ENCODE results near the gene ADSS1. TPM values are rescaled to one million over a fixed set of nuclear protein-coding genes. Genes with fewer than 3 reads are reported as not detected.

ADSS1 gene
- total RNA-seq, 1 donor from 2014 or later: 5.1 TPM

- H3K27ac ChIP-seq: no peak overlapping the region
- no peaks in the 10 kb centered on the region for H3K9me3 ChIP-seq
- no peak overlapping the region for H3K4me3 ChIP-seq
- ATAC-seq (no peak), DNase-seq (no peak)
- H3K4me1 ChIP-seq: peaks cover 24% of the 10 kb centered on the region
- intact Hi-C loops (cut with DNase I): no loop called here
- no peaks in the 10 kb centered on the region for H3K36me3 ChIP-seq
- no peak for TF ChIP-seq CTCF (IDR thresholded peaks at IDR 0.05)
- H3K27me3 ChIP-seq (ENCODE audit: low read depth): no peaks in the 10 kb centered on the region
Measured at GRCh38 chr14:104739546-104740516, 15.8 kb downstream of the ADSS1 start.

GRCh38 chr14:104741108-104741802, 17.2 kb downstream of the ADSS1 start:
- ATAC-seq (no peak), DNase-seq (no peak)
- no peaks in the 10 kb centered on the region for H3K9me3 ChIP-seq
- H3K4me1 ChIP-seq: peaks cover 12% of the 10 kb centered on the region
- H3K4me3 ChIP-seq: no peak overlapping the region
- H3K36me3 ChIP-seq: no peaks in the 10 kb centered on the region
- H3K27me3 ChIP-seq (ENCODE audit: low read depth): no peaks in the 10 kb centered on the region
- intact Hi-C loops (cut with DNase I): no loop called here
- H3K27ac ChIP-seq: no peak overlapping the region
- no peak for TF ChIP-seq CTCF (IDR thresholded peaks at IDR 0.05)

GRCh38 chr14:104741803-104742251, 17.8 kb downstream of the ADSS1 start:
- intact Hi-C loops (cut with DNase I): no loop called here
- no peak for TF ChIP-seq CTCF (IDR thresholded peaks at IDR 0.05)
- DNase-seq: no peak
- H3K36me3 ChIP-seq: no peaks in the 10 kb centered on the region
- no peak overlapping the region for H3K4me3 ChIP-seq
- ATAC-seq: peak in 1 of 2 donors; percentile 2
- H3K4me1 ChIP-seq: peaks cover 6% of the 10 kb centered on the region
- no peaks in the 10 kb centered on the region for H3K9me3 ChIP-seq
- no peaks in the 10 kb centered on the region for H3K27me3 ChIP-seq (ENCODE audit: low read depth)
- no peak overlapping the region for H3K27ac ChIP-seq

- TF ChIP-seq CTCF (IDR thresholded peaks at IDR 0.05): no peak
- ATAC-seq (no peak), DNase-seq (no peak)
- intact Hi-C loops (cut with DNase I): no loop called here
- Histone ChIP-seq H3K4me1 (no peaks in the 10 kb centered on the region), H3K36me3 (no peaks in the 10 kb centered on the region), H3K9me3 (no peaks in the 10 kb centered on the region), H3K27ac (no peak overlapping the region), H3K27me3 (ENCODE audit: low read depth) (no peaks in the 10 kb centered on the region), H3K4me3 (no peak overlapping the region)
Measured at GRCh38 chr14:104742586-104743455, 18.8 kb downstream of the ADSS1 start.

Data from lower lobe of right lung (tissue), 2 donors.